Esophagus muscularis mucosa (tissue), 3 donors: Measurements from ENCODE around the gene YWHAE.

Experiments used
- CTCF ChIP-seq, 3 experiments: fragments of 200-600 bp in 2 of 3; fragments of 450-650 bp in 1 of 3; sonication (generic) in 2 of 3; IDR thresholded peaks; one replicate each; pipeline ENCODE4 v1.5.1; 2017 to 2019; ENCODE audit warnings: antibody characterized with exemption in 3 of 3, mild to moderate bottlenecking in 2 of 3, moderate library complexity in 1 of 3
- POLR2A ChIP-seq: fragments of 450-650 bp; IDR thresholded peaks from one replicate; pipeline ENCODE4 v1.6.1; 2017; ENCODE audit warnings: antibody characterized with exemption, moderate library complexity, mild to moderate bottlenecking, low read depth

GRCh38 chr17:1323336-1323735 is 76.7 kb downstream of the YWHAE start:
- TF ChIP-seq POLR2A: no peak
- TF ChIP-seq CTCF (IDR thresholded peaks at IDR 0.05): no peak
